NCI-H1930 (cell line): ENCODE measurements around the gene RAB5A.
"Not testable (repeated sequence)": the region's sequence is repeated elsewhere in the genome, so short reads cannot be mapped to it uniquely, and the experiment has no call there.

Experiments used
- DNase-seq, 2 experiments: peaks; one replicate each; lab custom pipeline; 2025; lab: John Stamatoyannopoulos, UW

RAB5A gene

DNA sequence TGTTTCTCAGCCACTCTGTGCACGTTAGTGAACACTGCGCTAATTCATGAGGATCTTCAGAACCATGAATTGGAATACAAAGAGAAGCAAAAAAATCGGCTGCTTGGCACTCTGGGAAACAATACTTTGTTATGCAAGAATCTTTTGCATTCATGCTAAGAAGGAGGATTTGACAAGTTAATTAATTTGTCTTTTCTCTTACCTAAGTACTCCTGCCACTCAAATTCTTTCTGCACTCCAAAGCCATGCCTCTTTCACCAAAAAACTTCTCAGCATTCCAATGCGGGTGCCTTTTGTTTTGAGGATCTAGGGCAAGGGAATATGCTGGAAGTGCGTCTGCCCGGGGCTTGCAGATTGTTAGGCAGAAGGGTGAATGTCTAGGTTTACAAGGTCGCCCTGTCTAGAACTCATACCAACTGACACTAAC is 82.0 kb downstream of the RAB5A start:
- DNase-seq, result no peak

DNA sequence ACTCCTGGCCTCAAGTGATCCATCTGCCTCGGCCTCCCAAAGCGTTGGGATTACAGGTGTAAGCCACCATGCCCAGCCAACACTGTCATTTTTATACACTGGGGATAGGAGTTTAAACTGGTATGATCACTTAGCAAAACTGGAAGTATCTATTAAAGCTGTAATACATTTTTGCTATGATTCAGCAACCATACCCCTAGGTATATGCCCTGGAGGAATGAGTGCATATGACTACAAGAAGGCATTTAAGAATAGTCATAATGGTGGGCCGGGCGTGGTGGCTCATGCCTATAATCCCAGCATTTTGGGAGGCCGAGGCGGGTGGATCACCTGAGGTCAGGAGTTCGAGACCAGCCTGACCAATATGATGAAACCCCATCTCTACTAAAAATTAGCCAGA is 85.0 kb downstream of the RAB5A start:
- DNase-seq, result not testable (repeated sequence)
